Endodermal cell (in vitro differentiated cells): ENCODE measurements around the gene ESRP2. TPM values are rescaled to one million over a fixed set of nuclear protein-coding genes. Genes with fewer than 3 reads are reported as not detected.

Source experiments
- DNase-seq: peaks from one replicate; pipeline ENCODE4 v3.0.0-alpha.2; 2017
- H3K27ac ChIP-seq: 2 replicates; pipeline ENCODE4 v1.5.1; 2013; ENCODE audit warnings: mild to moderate bottlenecking, low read depth, low read length, moderate library complexity
- H3K27me3 ChIP-seq: 2 replicates; pipeline ENCODE4 v1.6.1; 2013; ENCODE audit warnings: mild to moderate bottlenecking, low read length, moderate library complexity; ENCODE audit not compliant: insufficient read depth, control insufficient read depth, poor library complexity, severe bottlenecking
- H3K36me3 ChIP-seq: 2 replicates; pipeline ENCODE4 v1.7.0; 2013; ENCODE audit warnings: mild to moderate bottlenecking, low read length, moderate library complexity; ENCODE audit not compliant: control insufficient read depth, insufficient read depth
- H3K4me1 ChIP-seq: one replicate; pipeline ENCODE4 v1.7.0; 2013; ENCODE audit warnings: low read length; ENCODE audit not compliant: control insufficient read depth, insufficient read depth
- H3K4me3 ChIP-seq: 2 replicates; pipeline ENCODE4 v1.5.1; 2013; ENCODE audit warnings: mild to moderate bottlenecking, low read length, moderate library complexity
- H3K9ac ChIP-seq: 2 replicates; pipeline ENCODE4 v1.6.1; 2013; ENCODE audit warnings: mild to moderate bottlenecking, low read length, moderate library complexity; ENCODE audit not compliant: poor library complexity, severe bottlenecking; ENCODE audit errors: extremely low read depth
- H3K9me3 ChIP-seq: 2 replicates; pipeline ENCODE4 v1.6.1; 2013; ENCODE audit warnings: mild to moderate bottlenecking, low read length, moderate library complexity; ENCODE audit not compliant: control insufficient read depth
- H3K27ac Mint-ChIP-seq: 2 replicates; pipeline ENCODE4 v1.8.0; 2020; ENCODE audit warnings: mixed read lengths
- H3K27me3 Mint-ChIP-seq: 2 replicates; pipeline ENCODE4 v1.8.0; 2021; ENCODE audit warnings: mild to moderate bottlenecking, mixed read lengths; ENCODE audit not compliant: insufficient read depth
- H3K36me3 Mint-ChIP-seq: 2 replicates; pipeline ENCODE4 v1.8.0; 2020; ENCODE audit warnings: low read depth, mixed read lengths
- H3K4me1 Mint-ChIP-seq: 2 replicates; pipeline ENCODE4 v1.8.0; 2020; ENCODE audit warnings: mixed read lengths
- H3K4me3 Mint-ChIP-seq: 2 replicates; pipeline ENCODE4 v1.8.0; 2020; ENCODE audit warnings: mild to moderate bottlenecking, moderate library complexity, mixed read lengths
- H3K9me3 Mint-ChIP-seq: 2 replicates; pipeline ENCODE4 v1.8.0; 2020; ENCODE audit warnings: mild to moderate bottlenecking, mixed read lengths
- WGBS, 2 experiments: methylation state at CpG; one replicate each; pipeline versions ENCODE4 v1.1.5 to v1.1.7; 2013; ENCODE audit warnings: missing lambda C conversion rate in 2 of 2, mixed read lengths in 1 of 2; ENCODE audit not compliant: insufficient coverage in 1 of 2, insufficient read length in 1 of 2; 5-methylcytosine and 5-hydroxymethylcytosine counted together
- total RNA-seq, 2 donors: library from RNA; stranded (reverse); fragmentation: NEBNext Ultra II Directional in 1 of 2; extraction: Animal tissue kit (Norgen Biotek cat#: 25700) in 1 of 2; gene quantifications; 2 replicates in 1 of 2; 3 replicates in 1 of 2; pipeline ENCODE4 v1.2.1, GENCODE V29; 2021
- TF ChIP-seq, protein P1 (sequence below): fragments of 200-600 bp; sonication (generic); conservative IDR thresholded peaks from 2 replicates; pipeline ENCODE4 v1.5.0; 2021; ENCODE audit warnings: antibody characterized with exemption, mild to moderate bottlenecking

The ESRP2 gene
- total RNA-seq, 2 donors from 2014 or later = 51.8 to 56.4 TPM

DNA sequence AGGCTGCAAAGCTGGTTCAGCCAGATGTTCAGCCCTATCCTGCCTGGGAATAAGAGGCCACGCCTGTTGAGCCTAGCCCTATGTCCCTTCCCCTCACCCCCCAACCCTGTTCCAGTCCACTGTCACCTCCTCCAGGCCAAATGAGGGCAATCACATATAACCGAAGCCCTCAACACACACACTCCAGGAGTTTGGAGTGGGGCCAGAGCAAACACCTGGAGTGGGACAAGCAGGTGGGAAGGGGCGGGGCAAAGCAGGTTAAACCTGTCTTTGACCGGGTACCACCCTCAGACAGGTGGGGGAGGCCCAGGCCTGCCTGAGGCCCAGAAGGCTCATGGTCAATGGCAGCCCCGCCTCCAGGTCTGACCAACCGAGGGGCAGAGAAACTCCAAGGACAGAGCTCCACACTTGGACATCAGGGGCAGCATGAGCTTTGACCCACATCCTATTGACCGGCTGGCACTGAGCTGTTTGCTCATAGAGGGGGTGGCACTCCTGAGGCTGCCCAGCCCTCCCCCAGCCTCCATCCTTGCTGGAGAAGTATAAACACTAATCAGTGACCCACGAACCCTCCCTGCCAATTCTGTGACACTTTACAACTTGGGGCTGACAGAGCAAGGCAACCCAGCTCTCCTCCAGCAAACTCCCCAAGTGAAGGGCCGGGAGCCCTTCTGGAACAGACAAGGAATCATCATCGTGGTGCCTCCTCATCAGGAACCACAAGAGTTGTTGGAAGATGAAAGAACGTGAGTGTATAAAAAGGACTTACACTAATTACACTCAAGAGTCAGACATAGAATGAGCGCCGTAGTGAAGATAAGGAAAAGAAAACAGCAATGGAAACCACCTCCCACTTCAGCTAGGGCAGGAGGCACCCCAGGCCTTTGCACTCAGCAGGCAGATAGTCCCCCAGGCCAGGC, 1.5 kb downstream of the ESRP2 start:
- no peak overlapping the region for H3K27ac ChIP-seq
- 80 to 81% methylated on average over 2 to 11 of the region's 13 CpGs for WGBS, 2 experiments

DNA sequence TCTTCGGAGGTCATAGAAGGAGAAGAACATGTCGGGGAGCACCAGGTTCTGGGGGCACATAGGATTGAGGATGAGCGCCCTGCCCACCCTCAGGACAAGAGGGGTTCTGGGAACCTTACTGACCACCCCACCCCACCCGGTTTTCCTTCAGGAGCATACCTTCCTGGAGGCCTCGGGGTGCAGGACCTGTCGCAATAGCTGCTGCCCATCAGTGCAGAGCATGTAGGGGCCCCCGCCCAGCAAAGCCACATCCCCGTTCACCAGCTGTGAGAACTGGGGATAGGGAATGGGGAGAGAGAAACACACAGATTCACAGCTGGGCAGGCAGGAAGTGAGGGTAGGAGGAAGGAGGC, 2.1 kb downstream of the ESRP2 start:
- TF ChIP-seq, protein P1, sequence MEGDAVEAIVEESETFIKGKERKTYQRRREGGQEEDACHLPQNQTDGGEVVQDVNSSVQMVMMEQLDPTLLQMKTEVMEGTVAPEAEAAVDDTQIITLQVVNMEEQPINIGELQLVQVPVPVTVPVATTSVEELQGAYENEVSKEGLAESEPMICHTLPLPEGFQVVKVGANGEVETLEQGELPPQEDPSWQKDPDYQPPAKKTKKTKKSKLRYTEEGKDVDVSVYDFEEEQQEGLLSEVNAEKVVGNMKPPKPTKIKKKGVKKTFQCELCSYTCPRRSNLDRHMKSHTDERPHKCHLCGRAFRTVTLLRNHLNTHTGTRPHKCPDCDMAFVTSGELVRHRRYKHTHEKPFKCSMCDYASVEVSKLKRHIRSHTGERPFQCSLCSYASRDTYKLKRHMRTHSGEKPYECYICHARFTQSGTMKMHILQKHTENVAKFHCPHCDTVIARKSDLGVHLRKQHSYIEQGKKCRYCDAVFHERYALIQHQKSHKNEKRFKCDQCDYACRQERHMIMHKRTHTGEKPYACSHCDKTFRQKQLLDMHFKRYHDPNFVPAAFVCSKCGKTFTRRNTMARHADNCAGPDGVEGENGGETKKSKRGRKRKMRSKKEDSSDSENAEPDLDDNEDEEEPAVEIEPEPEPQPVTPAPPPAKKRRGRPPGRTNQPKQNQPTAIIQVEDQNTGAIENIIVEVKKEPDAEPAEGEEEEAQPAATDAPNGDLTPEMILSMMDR = no peak
- no peak for DNase-seq
- 90 to 94% methylated on average over 7 to 8 of the region's 8 CpGs for WGBS, 2 experiments
- Mint-ChIP-seq H3K4me3 (peak overlapping the region; percentile 87), H3K4me1 (peaks cover 14% of the 10 kb centered on the region), H3K36me3 (peaks cover 31% of the 10 kb centered on the region), H3K27ac (no peak overlapping the region), H3K9me3 (peaks cover 4% of the 10 kb centered on the region), H3K27me3 (peaks cover 3% of the 10 kb centered on the region)
- peaks cover 5% of the 10 kb centered on the region for H3K4me1 ChIP-seq
- H3K27me3 ChIP-seq = peaks cover 5% of the 10 kb centered on the region
- H3K27ac ChIP-seq = no peak overlapping the region
- peaks cover 42% of the 10 kb centered on the region for H3K36me3 ChIP-seq
- no peaks in the 10 kb centered on the region for H3K9me3 ChIP-seq
- peak overlapping the region; percentile 90 for H3K4me3 ChIP-seq
- no peak overlapping the region for H3K9ac ChIP-seq

More for the DNA sequence above, 1.5 kb downstream of the ESRP2 start:
- Histone ChIP-seq H3K9me3 (no peaks in the 10 kb centered on the region), H3K4me3 (peak overlapping the region; percentile 90), H3K4me1 (peaks cover 5% of the 10 kb centered on the region), H3K27me3 (peaks cover 5% of the 10 kb centered on the region), H3K9ac (peak overlapping the region; percentile 64), H3K36me3 (peaks cover 38% of the 10 kb centered on the region)
- peak overlapping the region; percentile 87 for H3K4me3 Mint-ChIP-seq
- peaks cover 10% of the 10 kb centered on the region for H3K9me3 Mint-ChIP-seq
- H3K36me3 Mint-ChIP-seq = peaks cover 29% of the 10 kb centered on the region
- DNase-seq = peak; percentile 80
- H3K4me1 Mint-ChIP-seq = peaks cover 14% of the 10 kb centered on the region
- H3K27ac Mint-ChIP-seq = peak overlapping the region; percentile 5
- TF ChIP-seq, protein P1 = no peak
- peaks cover 5% of the 10 kb centered on the region for H3K27me3 Mint-ChIP-seq

DNA sequence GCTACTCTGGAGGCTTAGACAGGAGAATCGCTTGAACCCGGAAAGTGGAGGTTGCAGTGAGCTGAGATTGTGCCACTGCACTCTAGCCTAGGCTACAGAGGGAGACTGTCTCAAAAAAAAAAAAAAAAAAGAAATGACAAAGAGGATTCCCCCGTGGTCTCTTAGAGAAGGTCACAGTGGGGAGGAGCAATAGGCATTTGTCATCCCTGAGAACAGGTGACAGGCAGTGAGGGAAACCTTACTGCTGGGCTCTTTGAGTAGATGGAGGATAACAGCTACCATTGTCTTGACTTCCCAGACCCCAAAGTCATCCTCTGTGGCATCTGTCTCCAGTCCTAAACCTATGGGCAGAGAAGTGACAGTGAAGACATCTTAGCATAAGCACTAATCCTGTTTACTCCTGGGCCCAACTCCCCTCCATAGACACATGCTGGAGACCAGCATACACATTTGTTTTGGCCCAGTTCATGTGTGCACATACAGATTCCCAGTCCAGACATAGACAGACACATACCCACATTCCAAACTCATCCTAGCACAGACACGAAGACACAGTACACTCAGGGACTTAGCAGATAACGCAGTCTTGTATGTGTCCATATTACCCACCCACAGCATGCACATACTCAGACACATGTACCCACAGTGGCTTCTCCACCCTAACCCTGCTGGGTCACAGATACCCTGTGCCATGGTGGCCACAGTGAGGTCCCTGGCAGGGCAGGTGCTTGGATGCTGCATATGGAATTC, 2.7 kb downstream of the ESRP2 start:
- Histone ChIP-seq H3K36me3 (peaks cover 46% of the 10 kb centered on the region), H3K9ac (no peak overlapping the region), H3K9me3 (no peaks in the 10 kb centered on the region), H3K4me3 (peak overlapping the region; percentile 29), H3K27me3 (peaks cover 5% of the 10 kb centered on the region), H3K4me1 (peaks cover 5% of the 10 kb centered on the region), H3K27ac (no peak overlapping the region)
- Mint-ChIP-seq H3K27me3 (no peaks in the 10 kb centered on the region), H3K27ac (no peak overlapping the region), H3K36me3 (peaks cover 31% of the 10 kb centered on the region), H3K4me3 (peak overlapping the region; percentile 87), H3K4me1 (peaks cover 14% of the 10 kb centered on the region), H3K9me3 (peaks cover 1% of the 10 kb centered on the region)
- DNase-seq = no peak
- WGBS, 2 experiments = 93 to 97% methylated on average over 4 to 5 of the region's 5 CpGs
- TF ChIP-seq, protein P1 = no peak
